Measurements from ENCODE around the gene PIP4K2B.
A peak's percentile ranks its signal among the peaks of the same experiment; 100 is the strongest.
"Not testable (repeated sequence)": the region's sequence is repeated elsewhere in the genome, so short reads cannot be mapped to it uniquely, and the experiment has no call there.

PIP4K2B gene

DNA sequence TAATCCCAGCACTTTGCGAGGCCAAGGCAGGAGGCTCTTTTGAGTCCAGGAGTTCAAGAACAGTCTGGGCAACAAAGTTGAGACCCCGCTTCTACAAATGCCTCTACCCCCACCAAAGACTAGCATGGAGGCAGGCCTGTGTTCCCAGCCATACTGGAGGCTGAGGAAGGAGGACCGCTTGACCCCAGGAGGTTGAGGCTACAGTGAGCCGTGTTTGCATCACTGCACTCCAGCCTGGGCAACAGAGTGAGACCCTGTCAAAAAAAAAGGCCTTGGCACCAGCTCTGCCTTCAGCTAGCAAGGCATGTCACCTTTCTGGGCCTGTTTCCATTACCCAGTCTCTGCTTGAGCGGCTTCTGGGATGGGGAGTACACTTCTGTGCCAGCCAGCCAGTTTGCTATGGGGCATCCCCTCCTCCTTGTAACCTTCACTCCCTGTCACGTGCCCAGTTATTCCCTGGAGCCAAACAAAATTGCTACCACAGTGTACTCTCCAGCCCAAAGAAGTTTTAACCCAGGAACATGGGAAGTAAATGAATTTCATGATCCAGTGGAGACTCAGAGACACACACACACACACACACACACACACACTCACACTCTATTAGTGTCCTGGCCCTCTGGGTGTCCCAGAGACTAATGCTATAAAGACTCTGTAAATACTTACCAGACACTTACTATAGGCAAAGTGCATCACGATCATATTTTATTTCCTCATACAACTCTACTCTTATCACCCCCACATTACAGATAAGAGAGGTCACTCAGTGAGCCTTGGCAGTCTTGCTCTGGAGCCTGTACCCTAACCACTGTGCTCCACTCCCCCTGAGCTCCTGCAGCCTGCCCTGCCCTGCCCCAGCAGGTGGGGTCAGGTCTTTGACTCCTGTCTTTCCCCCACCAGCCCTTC is 66.7 kb downstream of the PIP4K2B start:
- Histone ChIP-seq H3K4me3 (ENCODE audit: low read depth in 1 of 2, low read length in 2 of 2) (no peak overlapping the region), H3K27ac (ENCODE audit: low read length) (peak overlapping the region; percentile 14), H3K4me1 (ENCODE audit: control insufficient read depth in 1 of 2, insufficient read depth in 2 of 2, low read length in 2 of 2) (peaks cover 15 to 51% of the 10 kb centered on the region in 2 donors)

DNA sequence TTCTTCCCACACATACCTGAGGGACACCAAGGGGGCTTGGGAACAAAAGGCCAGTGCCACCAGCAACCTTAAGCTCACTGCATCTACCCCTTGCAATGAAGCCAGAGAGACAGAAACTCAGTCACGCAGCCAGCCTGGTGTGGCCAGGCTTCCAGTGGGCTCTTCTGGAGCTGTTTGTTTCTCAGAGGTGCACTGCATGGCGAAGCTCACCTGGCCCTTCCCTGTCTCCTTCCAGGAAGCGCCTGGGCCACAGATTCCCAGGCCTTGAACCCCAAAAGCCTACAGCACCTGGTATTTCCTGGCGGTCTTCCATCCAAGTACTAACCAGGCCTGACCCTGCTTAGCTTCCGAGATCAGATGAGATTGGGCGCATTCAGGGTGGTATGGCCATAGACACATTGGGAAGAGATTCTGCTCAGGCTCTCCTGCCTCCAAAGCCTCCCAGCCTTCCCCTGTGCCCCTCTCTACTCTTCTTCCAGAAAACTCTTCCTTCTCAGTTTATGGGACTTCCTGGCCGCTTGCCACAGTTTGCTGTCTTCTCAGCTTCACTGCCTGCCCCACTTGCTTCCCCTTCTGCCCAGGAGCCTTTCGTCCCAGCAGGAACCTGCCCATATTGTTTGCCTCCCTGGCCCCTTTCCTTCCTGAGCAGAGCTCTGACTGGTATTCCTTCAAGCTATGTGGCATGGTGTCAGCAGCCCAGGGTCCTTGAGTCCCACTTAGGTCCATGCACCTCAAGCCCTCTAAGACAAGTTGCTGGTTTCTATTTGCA is 67.6 kb downstream of the PIP4K2B start:
- H3K27me3 ChIP-seq (ENCODE audit: low read depth, low read length), result no peaks in the 10 kb centered on the region
- H3K4me3 ChIP-seq (ENCODE audit: low read depth in 1 of 2, low read length in 2 of 2), result peak overlapping the region in 1 of 2 donors; percentile 93
- no peaks in the 10 kb centered on the region for H3K9me3 ChIP-seq (ENCODE audit: control insufficient read depth in 1 of 2, low read length in 2 of 2)
- H3K27ac ChIP-seq (ENCODE audit: low read length), result peak overlapping the region; percentile 83
- H3K36me3 ChIP-seq (ENCODE audit: control insufficient read depth in 1 of 2, insufficient read depth in 2 of 2, low read length in 2 of 2), result peaks cover 10 to 15% of the 10 kb centered on the region in 2 donors
- H3K4me1 ChIP-seq (ENCODE audit: control insufficient read depth in 1 of 2, insufficient read depth in 2 of 2, low read length in 2 of 2), result peaks cover 15 to 51% of the 10 kb centered on the region in 2 donors

More for the DNA sequence above, 66.7 kb downstream of the PIP4K2B start:
- peaks cover 10 to 20% of the 10 kb centered on the region in 2 donors for H3K36me3 ChIP-seq (ENCODE audit: control insufficient read depth in 1 of 2, insufficient read depth in 2 of 2, low read length in 2 of 2)
- no peaks in the 10 kb centered on the region for H3K27me3 ChIP-seq (ENCODE audit: low read depth, low read length)
- no peaks in the 10 kb centered on the region for H3K9me3 ChIP-seq (ENCODE audit: control insufficient read depth in 1 of 2, low read length in 2 of 2)

DNA sequence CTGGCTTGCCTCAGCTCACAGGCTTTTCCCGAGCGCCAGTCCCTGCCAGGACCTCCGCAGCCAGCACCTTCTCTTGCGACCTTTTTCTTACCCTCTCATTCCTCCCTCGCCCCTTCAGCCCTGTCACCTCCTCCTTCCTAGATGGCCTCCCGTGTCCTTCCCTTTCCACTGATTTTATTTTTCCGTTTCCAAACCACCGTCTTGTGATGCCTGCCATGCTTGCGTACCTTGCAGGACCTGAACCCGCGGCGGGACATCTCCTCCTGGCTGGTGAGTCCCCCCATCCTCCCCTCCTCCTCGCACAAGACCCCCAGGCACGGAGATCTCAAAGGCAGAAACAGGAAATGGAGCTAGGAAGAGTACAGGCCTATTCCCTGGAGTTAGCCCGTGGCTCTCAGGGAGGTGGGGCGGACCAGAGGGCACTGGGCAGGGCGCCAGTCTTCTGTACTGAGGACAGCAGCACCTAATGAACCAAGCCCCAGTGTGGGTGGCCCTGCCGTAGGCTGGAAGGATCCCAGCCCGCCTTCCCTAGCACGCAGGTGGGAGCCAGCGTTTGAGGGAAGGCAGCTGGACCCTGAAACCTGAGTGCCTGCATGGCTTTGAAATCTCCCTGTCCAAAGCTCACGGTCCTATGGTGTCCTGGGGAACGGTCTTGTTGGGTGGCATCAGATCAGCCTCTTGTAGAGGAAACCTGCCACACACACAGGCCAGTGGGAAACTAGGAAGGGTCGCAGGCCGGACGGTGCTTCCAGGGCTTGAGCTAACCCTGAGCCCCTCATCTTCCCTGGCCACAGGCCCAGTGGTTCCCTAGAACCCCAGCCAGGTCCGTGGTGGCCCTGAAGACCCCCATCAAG is 68.6 kb downstream of the PIP4K2B start:
- Histone ChIP-seq H3K4me3 (ENCODE audit: low read depth in 1 of 2, low read length in 2 of 2) (peak overlapping the region; percentile 73 to 93), H3K9me3 (ENCODE audit: control insufficient read depth in 1 of 2, low read length in 2 of 2) (no peaks in the 10 kb centered on the region), H3K36me3 (ENCODE audit: control insufficient read depth in 1 of 2, insufficient read depth in 2 of 2, low read length in 2 of 2) (peaks cover 10 to 12% of the 10 kb centered on the region in 2 donors), H3K27me3 (ENCODE audit: low read depth, low read length) (no peaks in the 10 kb centered on the region), H3K27ac (ENCODE audit: low read length) (peak overlapping the region; percentile 83), H3K4me1 (ENCODE audit: control insufficient read depth in 1 of 2, insufficient read depth in 2 of 2, low read length in 2 of 2) (peaks cover 15 to 45% of the 10 kb centered on the region in 2 donors)

DNA sequence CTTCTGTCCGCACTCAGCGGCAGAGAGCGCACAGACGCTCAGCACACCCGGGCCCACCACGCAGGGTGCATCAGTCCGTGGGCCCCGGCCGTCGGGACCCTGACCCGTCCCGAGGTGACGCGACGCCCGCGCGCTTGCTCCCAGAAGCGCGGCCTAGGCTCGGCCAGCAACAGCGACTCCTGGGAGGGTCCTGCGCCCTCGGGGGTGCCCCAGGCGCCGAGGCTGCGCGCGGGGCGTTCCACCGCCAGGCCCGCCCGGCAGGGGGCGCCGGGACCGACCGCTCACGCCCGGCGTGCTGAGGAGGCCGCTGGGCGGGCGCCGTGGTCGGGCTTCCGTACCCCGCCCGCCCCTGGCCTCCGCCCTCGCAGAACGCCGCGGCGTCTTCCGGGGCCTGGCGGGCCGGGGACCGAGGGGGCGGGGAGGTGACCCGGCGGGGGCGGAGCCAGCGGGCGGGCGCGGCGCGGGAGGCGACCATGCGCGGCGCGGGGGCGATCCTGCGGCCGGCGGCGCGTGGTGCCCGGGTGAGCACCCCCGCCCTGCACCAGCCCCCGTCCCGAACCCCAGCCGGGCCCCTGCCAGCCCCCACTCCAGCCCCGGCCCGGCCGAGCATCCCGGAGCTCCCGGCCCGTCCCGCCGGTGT is 69.3 kb downstream of the PIP4K2B start, which contains the start of gene CISD3:
CISD3 (plus strand) TSS at position 456 of the 640 bp plus-strand sequence; CDS start at position 474, 18 bp downstream.
- H3K27me3 ChIP-seq (ENCODE audit: low read depth, low read length), result no peaks in the 10 kb centered on the region
- peak within 1 kb of the TSS; percentile 83 for H3K27ac ChIP-seq (ENCODE audit: low read length)
- no peaks in the 10 kb centered on the region for H3K9me3 ChIP-seq (ENCODE audit: control insufficient read depth in 1 of 2, low read length in 2 of 2)
- peak within 1 kb of the TSS; percentile 73 to 93 for H3K4me3 ChIP-seq (ENCODE audit: low read depth in 1 of 2, low read length in 2 of 2)
- peaks cover 15 to 44% of the 10 kb centered on the region in 2 donors for H3K4me1 ChIP-seq (ENCODE audit: control insufficient read depth in 1 of 2, insufficient read depth in 2 of 2, low read length in 2 of 2)
- peaks cover 10 to 11% of the 10 kb centered on the region in 2 donors for H3K36me3 ChIP-seq (ENCODE audit: control insufficient read depth in 1 of 2, insufficient read depth in 2 of 2, low read length in 2 of 2)

DNA sequence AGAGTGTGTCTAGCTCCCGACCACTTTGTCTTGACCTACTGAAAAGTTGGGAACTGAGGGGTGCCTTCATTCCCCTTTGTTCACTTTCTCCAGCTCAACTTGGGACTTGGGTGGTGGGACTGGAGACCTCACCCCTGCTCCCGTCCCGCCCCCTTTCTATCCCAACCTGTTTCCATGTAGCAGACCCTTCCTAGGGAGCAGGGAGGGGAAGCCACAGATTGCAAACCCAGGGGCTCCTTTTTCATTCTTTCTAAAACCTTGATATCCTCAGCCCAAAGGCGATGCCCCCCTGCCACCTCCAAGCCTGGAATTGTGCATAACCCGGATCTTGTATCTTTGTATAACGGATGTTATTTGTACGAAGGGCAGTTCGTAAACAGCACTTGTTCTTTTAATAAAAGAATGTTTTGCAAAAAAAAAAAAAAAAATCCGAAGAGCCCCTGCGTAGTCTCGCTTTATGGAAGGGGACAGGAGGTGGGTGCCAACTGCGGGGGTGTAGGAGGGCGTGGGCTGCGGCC is 69.9 kb downstream of the PIP4K2B start:
- Histone ChIP-seq H3K27me3 (ENCODE audit: low read depth, low read length) (no peaks in the 10 kb centered on the region), H3K9me3 (ENCODE audit: control insufficient read depth in 1 of 2, low read length in 2 of 2) (no peaks in the 10 kb centered on the region), H3K4me3 (ENCODE audit: low read depth in 1 of 2, low read length in 2 of 2) (peak overlapping the region; percentile 44 to 66), H3K4me1 (ENCODE audit: control insufficient read depth in 1 of 2, insufficient read depth in 2 of 2, low read length in 2 of 2) (peaks cover 15 to 46% of the 10 kb centered on the region in 2 donors), H3K27ac (ENCODE audit: low read length) (peak overlapping the region; percentile 45), H3K36me3 (ENCODE audit: control insufficient read depth in 1 of 2, insufficient read depth in 2 of 2, low read length in 2 of 2) (peaks cover 10 to 13% of the 10 kb centered on the region in 2 donors)

DNA sequence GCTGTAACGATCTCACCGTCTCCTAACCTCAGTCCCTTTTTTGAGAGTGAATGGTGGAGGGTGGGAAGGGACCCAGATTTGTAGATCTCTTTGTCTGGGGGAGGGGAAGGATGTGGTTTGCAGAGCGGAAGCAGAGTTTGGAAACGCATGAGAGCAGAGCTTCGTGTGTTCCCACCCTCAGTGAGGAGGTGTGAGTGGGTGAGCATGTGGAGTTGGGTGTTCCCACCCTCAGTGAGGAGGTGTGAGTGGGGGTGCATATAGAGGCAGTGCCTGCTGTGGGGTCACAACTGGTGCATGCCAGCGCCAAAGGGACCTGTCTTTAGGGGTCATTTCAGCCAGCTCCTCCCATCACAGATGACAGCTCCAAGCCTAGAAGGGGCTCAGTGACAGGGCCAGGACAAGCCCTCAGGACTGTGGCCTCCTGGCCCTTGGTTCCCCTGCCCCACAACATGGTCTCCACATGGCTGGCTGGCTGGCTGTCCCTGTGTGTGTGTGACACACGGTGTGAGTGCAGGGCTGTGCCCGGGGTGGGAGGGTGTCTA is 71.0 kb downstream of the PIP4K2B start:
- H3K27ac ChIP-seq (ENCODE audit: low read length), result no peak overlapping the region
- no peak overlapping the region for H3K4me3 ChIP-seq (ENCODE audit: low read depth in 1 of 2, low read length in 2 of 2)

DNA sequence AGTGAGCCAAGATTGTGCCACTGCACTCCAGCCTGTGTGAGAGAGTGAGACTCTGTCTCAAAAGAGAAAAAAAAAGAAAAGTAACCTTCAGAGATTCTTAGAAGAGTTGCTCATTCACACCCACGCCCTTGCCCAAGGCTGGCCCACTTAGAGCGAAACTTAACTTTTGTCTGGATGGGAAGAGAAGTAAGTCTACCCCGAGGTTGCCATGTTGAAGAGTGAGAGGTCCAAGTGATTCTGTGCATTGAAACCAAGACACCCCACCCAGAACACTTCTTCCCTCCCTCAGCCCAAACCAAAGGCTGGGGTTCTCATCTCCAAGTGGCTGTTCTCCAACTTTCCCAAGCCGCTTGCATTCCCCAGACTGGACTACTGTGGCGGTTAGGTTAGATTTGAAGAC is 71.6 kb downstream of the PIP4K2B start:
- peaks cover 15 to 48% of the 10 kb centered on the region in 2 donors for H3K4me1 ChIP-seq (ENCODE audit: control insufficient read depth in 1 of 2, insufficient read depth in 2 of 2, low read length in 2 of 2)
- peaks cover 0 to 12% of the 10 kb centered on the region in 2 donors for H3K36me3 ChIP-seq (ENCODE audit: control insufficient read depth in 1 of 2, insufficient read depth in 2 of 2, low read length in 2 of 2)
- no peaks in the 10 kb centered on the region for H3K27me3 ChIP-seq (ENCODE audit: low read depth, low read length)
- no peak overlapping the region for H3K27ac ChIP-seq (ENCODE audit: low read length)
- H3K4me3 ChIP-seq (ENCODE audit: low read depth in 1 of 2, low read length in 2 of 2), result no peak overlapping the region
- no peaks in the 10 kb centered on the region for H3K9me3 ChIP-seq (ENCODE audit: control insufficient read depth in 1 of 2, low read length in 2 of 2)

More for the DNA sequence above, 71.0 kb downstream of the PIP4K2B start:
- H3K36me3 ChIP-seq (ENCODE audit: control insufficient read depth in 1 of 2, insufficient read depth in 2 of 2, low read length in 2 of 2), result peaks cover 2 to 13% of the 10 kb centered on the region in 2 donors
- peaks cover 15 to 48% of the 10 kb centered on the region in 2 donors for H3K4me1 ChIP-seq (ENCODE audit: control insufficient read depth in 1 of 2, insufficient read depth in 2 of 2, low read length in 2 of 2)
- no peaks in the 10 kb centered on the region for H3K27me3 ChIP-seq (ENCODE audit: low read depth, low read length)
- H3K9me3 ChIP-seq (ENCODE audit: control insufficient read depth in 1 of 2, low read length in 2 of 2), result no peaks in the 10 kb centered on the region

DNA sequence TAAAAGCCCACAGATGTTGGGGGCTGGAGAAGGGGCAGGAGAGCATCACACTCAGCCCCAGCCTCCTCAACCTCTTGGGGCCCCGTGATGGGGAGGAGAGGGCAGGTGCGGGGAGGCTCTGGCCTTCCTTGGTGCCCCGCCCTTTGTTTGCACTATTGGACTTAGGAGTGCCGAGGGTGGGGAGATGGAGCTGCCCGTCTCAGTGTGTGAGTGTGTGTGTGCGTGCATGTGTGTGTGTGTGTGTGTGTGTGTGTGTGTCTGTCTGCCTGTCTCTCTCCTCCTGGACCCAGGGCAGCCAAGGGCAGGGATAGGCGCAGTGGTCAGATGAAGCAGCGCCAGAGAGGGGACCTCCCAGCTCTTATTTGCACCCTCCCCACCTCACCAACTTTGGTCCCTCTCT is 73.2 kb downstream of the PIP4K2B start:
- H3K36me3 ChIP-seq (ENCODE audit: control insufficient read depth in 1 of 2, insufficient read depth in 2 of 2, low read length in 2 of 2), result peaks cover 6 to 20% of the 10 kb centered on the region in 2 donors
- not testable (repeated sequence) for H3K27me3 ChIP-seq (ENCODE audit: low read depth, low read length); H3K27ac ChIP-seq (ENCODE audit: low read length); H3K9me3 ChIP-seq (ENCODE audit: control insufficient read depth in 1 of 2, low read length in 2 of 2); H3K4me3 ChIP-seq (ENCODE audit: low read depth in 1 of 2, low read length in 2 of 2)
- H3K4me1 ChIP-seq (ENCODE audit: control insufficient read depth in 1 of 2, insufficient read depth in 2 of 2, low read length in 2 of 2), result peaks cover 7 to 38% of the 10 kb centered on the region in 2 donors

DNA sequence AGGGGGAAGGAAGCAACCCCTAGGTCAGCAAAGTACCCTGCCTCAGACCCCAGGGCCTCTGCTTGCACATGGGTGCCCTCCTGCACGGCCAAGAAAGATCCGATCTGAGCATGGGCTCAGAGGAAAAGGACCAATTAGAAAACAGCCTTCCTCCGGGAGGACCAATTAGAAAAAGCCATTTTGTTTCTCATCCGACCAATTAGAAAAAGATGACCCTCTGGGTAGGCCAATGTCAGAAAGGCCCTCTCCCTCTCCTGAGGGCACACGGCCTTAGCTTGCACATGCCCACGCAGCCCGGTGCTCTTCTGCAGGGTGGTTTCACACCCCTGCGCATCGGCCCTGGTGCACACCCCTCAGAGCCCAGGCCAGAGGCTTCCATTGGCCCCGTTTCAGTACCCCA is 74.3 kb downstream of the PIP4K2B start:
- H3K27ac ChIP-seq (ENCODE audit: low read length), result no peak overlapping the region

More for the DNA sequence above, 74.3 kb downstream of the PIP4K2B start:
- Histone ChIP-seq H3K4me1 (ENCODE audit: control insufficient read depth in 1 of 2, insufficient read depth in 2 of 2, low read length in 2 of 2) (peaks cover 7 to 33% of the 10 kb centered on the region in 2 donors), H3K4me3 (ENCODE audit: low read depth in 1 of 2, low read length in 2 of 2) (no peak overlapping the region), H3K9me3 (ENCODE audit: control insufficient read depth in 1 of 2, low read length in 2 of 2) (no peaks in the 10 kb centered on the region), H3K27me3 (ENCODE audit: low read depth, low read length) (no peaks in the 10 kb centered on the region), H3K36me3 (ENCODE audit: control insufficient read depth in 1 of 2, insufficient read depth in 2 of 2, low read length in 2 of 2) (peaks cover 12 to 29% of the 10 kb centered on the region in 2 donors)

Measured in muscle layer of duodenum (tissue), 2 donors.